SK-N-DZ (cell line): Measurements from ENCODE around the gene SNU13. TPM values are rescaled to one million over a fixed set of nuclear protein-coding genes. Genes with fewer than 3 reads are reported as not detected.
"Not testable (repeated sequence)": the region's sequence is repeated elsewhere in the genome, so short reads cannot be mapped to it uniquely, and the experiment has no call there.

Experiments used
- DNase-seq: peaks from one replicate; pipeline ENCODE4 v3.0.0-alpha.2; 2015; ENCODE audit warnings: low spot score
- polyA plus RNA-seq, 2 experiments: library from polyadenylated mRNA; depleted of rRNA; stranded (reverse); fragments of >200 nt; gene quantifications; 2 replicates each; pipeline ENCODE4 v1.2.3, GENCODE V29; 2014

Gene SNU13
- polyA plus RNA-seq (2014; cell fraction: cytosol; rRNA removed): 197 and 212 TPM in 2 replicates
- polyA plus RNA-seq (2014; cell fraction: nucleus; rRNA removed): 97.5 and 142 TPM in 2 replicates

DNA sequence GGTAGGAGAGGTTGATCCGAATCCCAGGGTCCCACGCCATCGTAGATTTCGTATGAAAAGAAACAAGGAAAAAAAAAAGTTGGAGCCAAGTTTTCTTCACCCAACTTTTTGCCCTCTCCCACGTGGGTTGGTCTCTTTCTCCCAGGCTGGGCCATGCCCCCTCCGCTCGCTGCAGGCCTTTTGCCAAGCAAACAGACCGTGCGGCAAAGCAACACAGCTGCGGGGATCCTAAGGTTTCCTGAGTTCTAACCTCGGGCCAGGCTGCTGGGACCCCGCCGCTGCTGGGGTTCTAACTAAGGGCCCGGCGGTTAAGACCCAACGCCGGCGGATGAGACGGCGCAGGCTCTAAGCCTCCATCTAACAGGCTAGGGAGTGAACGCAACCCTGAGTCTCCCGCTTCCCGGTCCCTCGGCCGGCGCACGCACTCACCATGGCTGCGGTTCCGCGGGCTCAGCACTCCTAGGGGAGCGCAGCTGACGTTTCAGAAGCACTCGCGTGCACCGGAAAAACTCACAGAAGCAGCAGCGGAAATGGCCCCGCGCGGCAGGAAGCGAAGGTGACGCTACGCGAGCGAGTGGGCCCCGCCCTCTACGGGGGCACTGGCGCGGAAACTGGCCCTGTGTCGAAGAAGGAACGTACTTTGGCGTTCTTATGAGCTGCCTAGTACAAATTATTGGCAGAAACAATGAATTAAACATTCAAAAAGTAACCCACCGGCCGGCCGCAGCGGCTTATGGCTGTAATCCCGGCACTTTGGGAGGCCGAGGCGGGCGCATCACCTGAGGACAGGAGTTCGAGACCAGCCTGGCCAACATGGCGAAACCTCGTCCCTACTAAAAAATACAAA is at the start of gene SNU13:
Gene SNU13, minus strand, starts transcription at position 503 of the 847 bp plus-strand sequence. Its CDS starts 71 bp downstream, at position 432.
- peak; percentile 88 for DNase-seq

DNA sequence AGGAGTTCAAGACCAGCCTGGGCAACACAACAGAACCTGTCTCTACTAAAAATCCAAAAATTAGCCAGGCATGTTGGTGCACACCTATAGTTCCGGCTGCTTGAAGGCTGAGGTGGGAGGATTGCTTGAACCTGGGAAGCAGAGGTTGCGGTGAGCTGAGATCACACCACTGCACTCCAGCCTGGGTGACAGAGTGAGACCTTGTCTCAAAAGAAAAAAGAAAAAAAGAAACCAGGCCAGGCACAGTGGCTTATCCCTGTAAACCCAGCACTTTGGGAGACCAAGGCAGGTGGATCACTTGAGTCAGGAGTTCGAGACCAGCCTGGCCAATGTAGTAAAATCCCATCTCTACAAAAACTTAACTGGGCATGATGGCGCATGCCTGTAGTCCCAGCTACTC is 44.6 kb upstream of the SNU13 start:
- DNase-seq: not testable (repeated sequence)

GRCh38 chr22:41732096-41732772 is 43.6 kb upstream of the SNU13 start:
- DNase-seq: peak; percentile 58

- DNase-seq: peak; percentile 90
These were observed 42.9 kb upstream of the SNU13 start for GRCh38 chr22:41731609-41732008.

GRCh38 chr22:41725510-41726110 is 36.9 kb upstream of the SNU13 start:
- DNase-seq: no peak

DNA sequence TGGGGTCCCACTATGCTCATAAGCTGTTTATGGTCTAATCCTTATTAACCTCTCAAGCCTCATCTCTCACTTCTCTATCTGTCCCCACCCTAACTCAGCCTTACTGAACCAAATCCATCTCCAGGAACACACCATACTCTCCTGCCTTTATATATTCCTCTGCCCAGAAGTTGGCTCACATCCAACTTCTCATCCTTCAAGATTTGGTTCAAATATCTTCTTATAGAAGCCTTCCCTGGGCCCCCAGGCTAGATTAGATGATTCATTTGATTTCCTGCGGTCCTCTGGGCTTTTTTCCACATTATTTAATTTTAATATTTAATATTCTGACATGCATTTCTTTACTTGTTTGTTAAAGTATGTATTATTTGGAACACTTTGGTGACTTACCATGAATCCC is 33.8 kb upstream of the SNU13 start:
- no peak for DNase-seq

GRCh38 chr22:41713004-41713403 is 24.3 kb upstream of the SNU13 start:
- no peak for DNase-seq

DNA sequence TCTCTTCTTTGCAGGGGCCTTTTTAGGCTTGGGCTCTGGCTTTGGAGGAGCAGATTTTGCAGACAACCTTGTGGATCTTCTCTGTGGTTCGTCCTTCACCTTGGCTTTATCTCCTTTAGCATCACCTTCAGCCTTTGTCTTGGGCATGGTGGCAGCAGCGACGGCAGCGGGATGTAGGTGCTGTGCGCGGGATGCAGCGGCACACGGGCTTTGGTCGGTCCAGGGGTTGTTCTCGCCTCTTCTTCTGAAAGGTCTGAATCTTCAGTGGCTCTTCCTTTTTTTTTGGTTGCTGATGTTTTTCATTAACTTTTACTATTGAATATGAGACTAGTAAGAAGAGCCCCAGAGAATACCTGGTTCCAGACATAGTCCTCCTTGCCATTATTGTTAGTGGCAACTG is 20.7 kb upstream of the SNU13 start:
- no peak for DNase-seq

GRCh38 chr22:41702763-41703162 is 14.1 kb upstream of the SNU13 start:
- no peak for DNase-seq

GRCh38 chr22:41700108-41700364 is 11.4 kb upstream of the SNU13 start:
- DNase-seq: no peak

DNA sequence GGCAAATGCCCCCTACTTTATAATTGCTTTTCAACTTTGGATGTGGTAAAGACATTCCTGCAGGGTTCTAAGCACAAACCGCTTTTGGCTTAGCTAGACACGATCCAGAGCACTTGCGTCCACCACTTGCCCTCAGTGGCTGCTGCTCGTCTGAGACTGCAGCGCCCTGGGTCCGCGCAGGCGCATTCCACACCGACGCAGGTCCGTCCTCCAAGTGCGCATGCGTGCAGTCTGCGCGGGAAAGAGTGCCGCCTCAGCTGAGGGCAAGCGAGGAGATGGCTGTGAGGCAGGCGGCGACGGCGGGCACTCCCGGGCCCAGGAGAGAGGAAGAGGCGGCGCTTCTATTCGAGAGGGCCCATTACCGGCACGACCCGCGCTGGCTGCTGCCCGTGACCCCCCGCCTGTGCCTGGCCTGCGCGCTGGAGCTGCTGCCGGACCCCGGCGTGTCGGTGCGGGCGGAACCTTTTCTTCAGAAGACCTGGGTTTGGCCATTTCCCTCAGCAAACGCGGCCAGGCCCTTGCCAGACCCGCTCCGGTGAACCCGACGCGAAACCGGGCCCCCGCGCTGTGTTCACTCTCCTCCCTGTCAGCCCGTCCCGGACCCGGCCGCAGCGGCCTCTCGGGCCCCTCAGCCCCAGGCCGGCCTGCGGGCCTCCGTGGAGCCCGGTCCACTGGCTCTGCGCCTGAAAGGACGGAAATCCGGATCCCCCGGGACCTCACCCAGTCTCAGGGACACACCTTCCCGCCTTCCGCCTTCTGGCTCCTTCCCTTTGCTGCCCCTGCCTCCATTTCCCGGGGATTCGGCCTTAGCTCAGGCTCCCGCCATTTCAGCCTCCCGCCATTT is 10.8 kb upstream of the SNU13 start, which contains the start of gene MEI1:
Gene MEI1, plus strand, starts transcription at position 240 of the 844 bp plus-strand sequence. Its CDS starts 36 bp downstream, at position 276.
- DNase-seq: peak; percentile 26

DNA sequence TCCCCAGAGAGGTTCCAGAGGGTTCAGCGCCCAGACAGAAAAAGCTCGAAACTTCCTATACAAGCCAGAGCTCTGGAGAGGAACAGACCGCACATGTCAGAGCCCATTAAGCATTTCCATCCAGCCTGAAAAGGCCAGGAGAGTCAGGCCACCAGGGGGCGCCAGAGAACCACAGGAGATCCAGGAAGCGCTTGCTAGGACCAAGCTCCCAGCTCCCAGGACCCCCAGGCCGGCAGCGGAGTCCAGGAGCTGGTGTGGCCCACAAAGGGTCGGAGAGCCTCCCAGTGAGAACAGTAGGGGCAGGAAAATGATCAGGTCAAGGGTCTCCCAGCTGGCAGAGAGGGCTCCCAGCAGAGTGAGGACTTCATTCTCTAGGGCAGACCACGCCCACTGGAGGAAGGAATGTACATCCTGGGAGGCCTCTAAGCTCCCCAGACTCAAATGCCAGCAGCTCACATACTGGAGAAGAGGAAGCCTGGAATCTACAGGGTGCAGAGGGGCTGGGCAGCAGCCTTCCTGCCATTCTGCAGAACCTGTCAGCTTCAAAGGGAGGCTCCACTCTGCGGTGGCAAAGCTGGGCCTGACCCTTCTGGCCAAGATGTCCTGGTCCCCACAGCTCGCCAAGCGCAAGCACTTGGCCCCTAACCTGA is 8.6 kb upstream of the SNU13 start:
- peak; percentile 92 for DNase-seq

DNA sequence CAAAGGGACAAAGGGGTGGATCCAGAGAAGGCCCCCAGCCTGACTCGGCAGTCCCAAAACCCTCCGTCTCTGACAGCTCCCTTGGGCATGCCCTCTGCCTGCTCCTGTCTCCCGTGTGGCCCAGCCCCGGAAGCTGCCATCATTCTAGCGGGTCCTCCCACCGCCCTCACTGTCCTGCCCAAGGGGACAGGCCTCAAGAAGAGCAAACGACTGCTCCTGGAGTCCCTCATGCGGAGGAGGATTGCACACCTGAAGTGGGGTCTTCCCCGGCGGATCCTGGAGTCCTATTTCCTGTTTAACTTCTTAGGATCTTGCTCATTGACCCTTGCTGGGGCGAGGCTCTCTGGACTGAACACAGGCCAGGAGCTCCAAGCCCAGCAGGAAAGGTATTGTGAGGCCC is 8.0 kb upstream of the SNU13 start:
- DNase-seq: peak; percentile 18

- no peak for DNase-seq
These were observed 6.5 kb upstream of the SNU13 start for GRCh38 chr22:41695211-41695610.

GRCh38 chr22:41690476-41690875 is 1.8 kb upstream of the SNU13 start:
- DNase-seq: no peak

DNA sequence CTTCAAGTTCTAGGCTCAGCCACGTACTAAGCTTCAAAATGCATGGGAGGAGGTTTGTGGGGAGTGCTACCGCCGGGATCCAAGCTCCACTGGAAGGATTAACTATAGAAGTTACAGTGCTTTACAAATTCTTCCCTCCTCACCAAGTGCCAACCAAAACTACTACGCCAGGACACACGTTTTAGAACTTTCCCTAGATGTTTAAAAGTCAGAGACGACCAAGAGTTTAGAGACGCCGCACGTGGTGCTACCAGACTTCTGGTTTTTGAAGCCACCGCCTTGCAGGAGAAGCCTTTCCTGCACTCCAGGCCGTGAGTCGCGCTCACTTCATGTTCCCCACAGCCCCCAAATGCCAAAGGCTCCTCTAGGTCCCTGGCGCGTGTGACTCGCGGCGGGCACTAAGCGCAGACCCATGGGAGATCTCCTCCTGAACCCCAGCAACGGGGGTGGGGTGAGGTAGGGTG is 734 bp downstream of the SNU13 start:
- no peak for DNase-seq

DNA sequence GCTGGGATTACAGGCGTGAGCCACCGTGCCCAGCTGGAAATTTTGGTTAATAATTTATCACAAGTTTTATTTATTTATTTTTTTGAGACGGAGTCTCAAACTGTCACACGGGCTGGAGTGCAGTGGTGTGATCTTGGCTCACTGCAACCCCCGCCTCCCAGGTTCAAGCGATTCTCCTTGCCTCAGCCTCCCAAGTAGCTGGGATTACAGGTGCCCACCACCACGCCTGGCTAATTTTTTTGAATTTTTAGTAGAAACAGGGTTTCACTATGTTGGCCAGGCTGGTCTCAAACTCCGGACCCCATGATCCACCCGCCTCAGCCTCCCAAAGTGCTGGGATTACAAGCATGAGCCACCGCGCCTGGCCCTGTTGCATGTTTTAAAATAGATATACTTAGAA is 1.8 kb downstream of the SNU13 start:
- DNase-seq: not testable (repeated sequence)

- DNase-seq: no peak
These were observed 4.5 kb downstream of the SNU13 start for GRCh38 chr22:41684194-41684593.

DNA sequence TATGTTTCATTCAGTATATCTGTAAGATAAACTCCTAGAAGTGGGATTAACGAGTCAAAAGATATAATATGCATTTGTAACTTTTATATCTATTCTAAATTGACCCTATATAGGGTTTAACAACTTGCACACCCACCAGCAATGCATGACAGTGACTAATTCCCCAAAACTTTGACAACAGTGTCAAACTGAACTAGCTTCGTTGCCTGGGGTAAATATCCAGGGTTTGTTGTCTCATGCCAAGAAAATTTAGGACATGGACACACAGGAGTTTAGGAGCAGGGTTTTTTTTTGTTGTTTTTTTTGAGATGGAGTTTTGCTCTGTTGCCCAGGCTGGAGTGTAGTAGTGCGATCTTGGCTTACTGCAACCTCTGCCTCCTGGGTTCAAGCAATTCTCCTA is 5.1 kb downstream of the SNU13 start:
- DNase-seq: no peak

GRCh38 chr22:41683052-41683451 is 5.6 kb downstream of the SNU13 start:
- DNase-seq: no peak
